Measurements from ENCODE around the gene RBPJ. TPM values are rescaled to one million over a fixed set of nuclear protein-coding genes. Genes with fewer than 3 reads are reported as not detected.

Gene RBPJ
- polyA plus RNA-seq, 1 of the 3 experiments (the other 2 are of a cell fraction): 13.8 TPM

GRCh38 chr4:26379837-26380236 lies 59.0 kb downstream of the RBPJ start:
- Histone ChIP-seq H3K4me3 (ENCODE audit: low read depth in 2 of 2, low read length in 1 of 2) (no peak overlapping the region), H3K9me2 (no peaks in the 10 kb centered on the region), H4K20me1 (ENCODE audit: insufficient read depth) (no peaks in the 10 kb centered on the region; the same call in 1 of the 2 replicates), H3K9me3 (no peaks in the 10 kb centered on the region), H3K9ac (no peak overlapping the region), H2AFZ (ENCODE audit: low read depth) (no peak overlapping the region), H3K36me3 (replicated peaks in 1 of 2; ENCODE audit: control insufficient read depth in 1 of 2, insufficient read depth in 2 of 2, low read length in 1 of 2) (no peaks in the 10 kb centered on the region), H3K27me3 (ENCODE audit: insufficient read depth) (no peaks in the 10 kb centered on the region), H3K4me2 (no peak overlapping the region), H3K79me2 (ENCODE audit: insufficient read depth) (peaks cover 58% of the 10 kb centered on the region), H3K4me1 (ENCODE audit: control insufficient read depth in 1 of 2, insufficient read depth in 2 of 2, low read depth in 1 of 2, low read length in 1 of 2) (no peaks in the 10 kb centered on the region), H3K27ac (ENCODE audit: low read depth in 2 of 2, low read length in 1 of 2) (no peak overlapping the region), H3F3A (replicated peaks; ENCODE audit: insufficient read depth) (no peaks in the 10 kb centered on the region)
- 89% methylated on average over 2 of the region's 2 CpGs for WGBS (ENCODE audit: low lambda C conversion rate)
- TF ChIP-seq GABPA (IDR thresholded peaks at IDR 0.05; ENCODE audit: low read depth): no peak
- TF ChIP-seq IRF3 (IDR thresholded peaks at IDR 0.05; ENCODE audit: low read depth, low read length): no peak
- no peak for TF ChIP-seq FOXM1 (IDR thresholded peaks at IDR 0.05; ENCODE audit: low read depth)
- no peak for TF ChIP-seq GATA2 (CRISPR knock-in tag; IDR thresholded peaks at IDR 0.05)
- TF ChIP-seq, protein P1, sequence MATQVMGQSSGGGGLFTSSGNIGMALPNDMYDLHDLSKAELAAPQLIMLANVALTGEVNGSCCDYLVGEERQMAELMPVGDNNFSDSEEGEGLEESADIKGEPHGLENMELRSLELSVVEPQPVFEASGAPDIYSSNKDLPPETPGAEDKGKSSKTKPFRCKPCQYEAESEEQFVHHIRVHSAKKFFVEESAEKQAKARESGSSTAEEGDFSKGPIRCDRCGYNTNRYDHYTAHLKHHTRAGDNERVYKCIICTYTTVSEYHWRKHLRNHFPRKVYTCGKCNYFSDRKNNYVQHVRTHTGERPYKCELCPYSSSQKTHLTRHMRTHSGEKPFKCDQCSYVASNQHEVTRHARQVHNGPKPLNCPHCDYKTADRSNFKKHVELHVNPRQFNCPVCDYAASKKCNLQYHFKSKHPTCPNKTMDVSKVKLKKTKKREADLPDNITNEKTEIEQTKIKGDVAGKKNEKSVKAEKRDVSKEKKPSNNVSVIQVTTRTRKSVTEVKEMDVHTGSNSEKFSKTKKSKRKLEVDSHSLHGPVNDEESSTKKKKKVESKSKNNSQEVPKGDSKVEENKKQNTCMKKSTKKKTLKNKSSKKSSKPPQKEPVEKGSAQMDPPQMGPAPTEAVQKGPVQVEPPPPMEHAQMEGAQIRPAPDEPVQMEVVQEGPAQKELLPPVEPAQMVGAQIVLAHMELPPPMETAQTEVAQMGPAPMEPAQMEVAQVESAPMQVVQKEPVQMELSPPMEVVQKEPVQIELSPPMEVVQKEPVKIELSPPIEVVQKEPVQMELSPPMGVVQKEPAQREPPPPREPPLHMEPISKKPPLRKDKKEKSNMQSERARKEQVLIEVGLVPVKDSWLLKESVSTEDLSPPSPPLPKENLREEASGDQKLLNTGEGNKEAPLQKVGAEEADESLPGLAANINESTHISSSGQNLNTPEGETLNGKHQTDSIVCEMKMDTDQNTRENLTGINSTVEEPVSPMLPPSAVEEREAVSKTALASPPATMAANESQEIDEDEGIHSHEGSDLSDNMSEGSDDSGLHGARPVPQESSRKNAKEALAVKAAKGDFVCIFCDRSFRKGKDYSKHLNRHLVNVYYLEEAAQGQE (IDR thresholded peaks at IDR 0.05; ENCODE audit: low read depth, low read length): no peak
- TF ChIP-seq, protein P2, sequence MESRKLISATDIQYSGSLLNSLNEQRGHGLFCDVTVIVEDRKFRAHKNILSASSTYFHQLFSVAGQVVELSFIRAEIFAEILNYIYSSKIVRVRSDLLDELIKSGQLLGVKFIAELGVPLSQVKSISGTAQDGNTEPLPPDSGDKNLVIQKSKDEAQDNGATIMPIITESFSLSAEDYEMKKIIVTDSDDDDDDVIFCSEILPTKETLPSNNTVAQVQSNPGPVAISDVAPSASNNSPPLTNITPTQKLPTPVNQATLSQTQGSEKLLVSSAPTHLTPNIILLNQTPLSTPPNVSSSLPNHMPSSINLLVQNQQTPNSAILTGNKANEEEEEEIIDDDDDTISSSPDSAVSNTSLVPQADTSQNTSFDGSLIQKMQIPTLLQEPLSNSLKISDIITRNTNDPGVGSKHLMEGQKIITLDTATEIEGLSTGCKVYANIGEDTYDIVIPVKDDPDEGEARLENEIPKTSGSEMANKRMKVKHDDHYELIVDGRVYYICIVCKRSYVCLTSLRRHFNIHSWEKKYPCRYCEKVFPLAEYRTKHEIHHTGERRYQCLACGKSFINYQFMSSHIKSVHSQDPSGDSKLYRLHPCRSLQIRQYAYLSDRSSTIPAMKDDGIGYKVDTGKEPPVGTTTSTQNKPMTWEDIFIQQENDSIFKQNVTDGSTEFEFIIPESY (IDR thresholded peaks at IDR 0.05; ENCODE audit: borderline replicate concordance, low read depth): no peak
- no peak for TF ChIP-seq TEAD4 (IDR thresholded peaks at IDR 0.05; ENCODE audit: borderline replicate concordance, insufficient read depth)
- TF ChIP-seq RFX5 (IDR thresholded peaks at IDR 0.05; ENCODE audit: low read length): no peak
- TF ChIP-seq MXI1 (IDR thresholded peaks at IDR 0.05; ENCODE audit: low read depth, low read length): no peak
- no peak for TF ChIP-seq USF1 (IDR thresholded peaks at IDR 0.05; ENCODE audit: borderline replicate concordance, low read depth)
- no peak for TF ChIP-seq FOXJ3 (CRISPR knock-in tag; IDR thresholded peaks at IDR 0.05)
- CTCF ChIA-PET: interaction anchor here (0.9 to 2.1 kb wide), 2 partner anchors 31 to 49 kb away, joined by 3 to 7 read pairs; no protein-coding TSS in a partner anchor
- POLR2A ChIA-PET: no interaction called here
- no peak for DNase-seq
